Brain microvascular endothelial cell (primary cell): Measurements from ENCODE around the gene CPNE1.
"Not testable (repeated sequence)": the region's sequence is repeated elsewhere in the genome, so short reads cannot be mapped to it uniquely, and the experiment has no call there.

ENCODE experiments used
- DNase-seq: peaks from one replicate; pipeline ENCODE4 v3.0.0-alpha.2; 2020
- H3K27ac ChIP-seq: fragments of 250-450 bp; sonication (Bioruptor Pico); 2 replicates; pipeline ENCODE4 v1.5.1; 2020; ENCODE audit warnings: mild to moderate bottlenecking, moderate library complexity
- H3K27me3 ChIP-seq: fragments of 250-450 bp; sonication (Bioruptor Pico); replicated peaks from 2 replicates; pipeline ENCODE4 v1.5.1; 2020; ENCODE audit warnings: mild to moderate bottlenecking
- H3K36me3 ChIP-seq: fragments of 250-450 bp; sonication (Bioruptor Pico); replicated peaks from 2 replicates; pipeline ENCODE4 v1.5.1; 2020; ENCODE audit warnings: mild to moderate bottlenecking
- H3K4me3 ChIP-seq: 2 replicates; pipeline ENCODE4 v1.5.1; 2011; ENCODE audit warnings: low read depth, mild to moderate bottlenecking, control low read depth, low read length, moderate library complexity
- CTCF ChIP-seq: IDR thresholded peaks from 2 replicates; pipeline ENCODE4 v1.5.1; 2011; ENCODE audit warnings: low read depth, mild to moderate bottlenecking, moderate library complexity, low read length, control low read depth, inconsistent platforms; ENCODE audit errors: missing control alignments
- in situ Hi-C: cut with HindIII; loops from 2 replicates; pipeline ENCODE4 v1.10.0; 2017; ENCODE audit warnings: low sequenced_read_pairs, low pct_ligation_motif_present

The CPNE1 gene

GRCh38 chr20:35709259-35709658, 44.6 kb upstream of the CPNE1 start:
- no peak for DNase-seq
- Histone ChIP-seq H3K27me3 (no peaks in the 10 kb centered on the region), H3K36me3 (peaks cover 79% of the 10 kb centered on the region), H3K27ac (no peak overlapping the region), H3K4me3 (no peak overlapping the region)
- TF ChIP-seq CTCF: no peak
- in situ Hi-C loops: no loop called here

- Histone ChIP-seq H3K27me3 (no peaks in the 10 kb centered on the region), H3K4me3 (no peak overlapping the region), H3K27ac (no peak overlapping the region), H3K36me3 (peaks cover 80% of the 10 kb centered on the region)
- in situ Hi-C loops: no loop called here
- DNase-seq: no peak
- TF ChIP-seq CTCF: no peak
Observed at GRCh38 chr20:35708502-35708901, 43.8 kb upstream of the CPNE1 start.

GRCh38 chr20:35706591-35707529, 42.2 kb upstream of the CPNE1 start:
- H3K27me3 ChIP-seq, DNase-seq, H3K27ac ChIP-seq, H3K4me3 ChIP-seq, in situ Hi-C loops: not testable (repeated sequence)
- peaks cover 81% of the 10 kb centered on the region for H3K36me3 ChIP-seq

- DNase-seq, H3K27ac ChIP-seq, H3K4me3 ChIP-seq, H3K27me3 ChIP-seq, in situ Hi-C loops: not testable (repeated sequence)
- H3K36me3 ChIP-seq: peaks cover 79% of the 10 kb centered on the region
Observed at GRCh38 chr20:35705894-35706293, 41.2 kb upstream of the CPNE1 start.

DNA sequence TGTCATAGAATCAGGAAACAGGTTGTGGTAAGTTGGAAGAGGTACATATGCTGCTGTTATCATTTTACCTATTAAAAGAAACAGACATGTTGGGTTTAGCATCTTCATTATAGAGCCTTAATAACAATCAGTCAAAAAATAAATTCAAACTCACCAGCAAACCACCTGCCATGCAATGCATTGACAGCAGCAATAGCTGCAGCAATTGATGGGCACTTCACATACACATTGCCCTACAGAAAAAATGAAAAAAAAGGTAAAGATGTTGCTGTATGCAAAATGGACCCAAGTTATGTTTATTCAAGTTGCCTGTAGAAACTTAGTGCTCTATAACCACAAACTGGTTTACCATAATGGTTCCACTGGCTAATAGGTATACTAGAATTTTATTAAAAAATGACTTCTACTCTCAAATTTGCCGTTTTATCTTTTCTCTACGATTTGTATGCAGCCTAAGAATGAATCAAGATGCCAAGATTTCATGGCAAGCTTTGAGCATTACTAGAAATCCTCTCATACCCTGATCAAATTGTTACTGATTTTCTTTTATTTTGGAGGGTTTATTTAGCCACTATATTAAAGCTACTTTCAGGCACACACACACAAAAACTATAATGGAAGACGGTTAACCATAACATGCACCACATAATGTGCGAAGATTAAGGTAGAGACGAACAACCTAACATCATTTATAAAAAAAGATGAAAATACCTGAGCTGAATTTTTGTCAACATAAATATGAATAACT, 40.0 kb upstream of the CPNE1 start:
- no peak for DNase-seq
- Histone ChIP-seq H3K27me3 (no peaks in the 10 kb centered on the region), H3K36me3 (peaks cover 67% of the 10 kb centered on the region), H3K4me3 (no peak overlapping the region), H3K27ac (no peak overlapping the region)
- TF ChIP-seq CTCF: no peak
- in situ Hi-C loops: no loop called here

DNA sequence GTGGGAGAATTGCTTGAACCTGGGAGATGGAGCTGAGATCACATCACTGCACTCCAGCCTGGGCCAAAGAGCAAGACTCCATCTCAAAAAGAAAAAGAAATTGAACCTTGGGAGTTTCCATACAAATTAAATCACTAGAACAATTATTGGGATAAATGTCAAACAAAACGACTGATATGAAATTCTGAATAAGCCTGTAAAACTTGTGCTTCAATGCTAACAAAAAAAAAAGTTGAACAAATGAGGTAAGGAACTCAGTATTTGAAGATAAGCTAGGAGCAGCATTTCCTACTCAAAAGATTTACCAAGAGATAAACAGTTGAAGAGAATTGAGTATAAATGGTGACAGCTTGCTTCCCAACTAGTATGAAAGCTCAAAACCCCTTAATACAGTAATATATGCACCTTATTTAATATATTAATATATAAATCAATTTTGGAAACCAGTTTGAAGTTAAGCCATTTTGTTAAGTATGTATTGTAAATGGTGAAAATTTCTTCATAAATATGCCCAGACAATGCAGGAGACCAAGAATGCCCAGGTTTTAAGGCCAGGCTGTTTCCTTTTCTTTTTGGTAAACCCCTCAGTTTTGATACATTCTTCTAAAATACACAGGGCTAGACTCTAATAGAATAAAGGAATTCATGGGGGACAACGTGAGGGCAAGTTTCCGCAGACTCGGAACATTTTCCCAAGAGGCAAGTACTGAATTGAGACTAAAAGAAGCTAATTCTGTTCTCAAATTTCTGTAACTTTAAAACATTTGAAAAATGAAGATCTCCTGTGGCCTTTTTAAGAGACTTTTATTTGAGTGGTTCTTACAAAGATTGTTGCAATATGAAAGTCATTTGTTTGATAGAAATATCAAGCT, 38.4 kb upstream of the CPNE1 start:
- no peak overlapping the region for H3K4me3 ChIP-seq
- H3K36me3 ChIP-seq: peaks cover 57% of the 10 kb centered on the region
- H3K27me3 ChIP-seq: no peaks in the 10 kb centered on the region
- in situ Hi-C loops: no loop called here
- H3K27ac ChIP-seq: no peak overlapping the region
- TF ChIP-seq CTCF: no peak
- no peak for DNase-seq
